H1 (cell line): Measurements from ENCODE around the gene ABLIM1. TPM values are rescaled to one million over a fixed set of nuclear protein-coding genes. Genes with fewer than 3 reads are reported as not detected.

Experiments used
- HDAC2 ChIP-seq, 2 experiments: fragments of 300-600 bp in 1 of 2; sonication (generic) in 1 of 2; IDR thresholded peaks; 2 replicates each; pipeline ENCODE4 v1.6.1; 2011 to 2012; ENCODE audit warnings: low read depth in 2 of 2, low read length in 2 of 2, mild to moderate bottlenecking in 2 of 2, moderate library complexity in 2 of 2, borderline replicate concordance in 1 of 2, inconsistent platforms in 1 of 2
- KDM1A ChIP-seq: fragments of 200-600, 300-600 bp; sonication (generic); IDR thresholded peaks from 2 replicates; pipeline ENCODE4 v1.7.1; 2016; ENCODE audit warnings: mild to moderate bottlenecking, low read length, borderline replicate concordance
- KDM4A ChIP-seq: IDR thresholded peaks from one replicate; pipeline ENCODE4 v1.7.1; 2012; ENCODE audit warnings: low read depth, mild to moderate bottlenecking, moderate library complexity, low read length, inconsistent platforms; ENCODE audit not compliant: severe bottlenecking
- RFX5 ChIP-seq: IDR thresholded peaks from 2 replicates; pipeline ENCODE4 v1.6.1; 2011; ENCODE audit warnings: low read depth, low read length, improper control_type of control experiment, borderline replicate concordance
- RNF2 ChIP-seq: fragments of 200-900, 300-1000 bp; sonication (generic); IDR thresholded peaks from 2 replicates; pipeline ENCODE4 v1.7.1; 2016; ENCODE audit warnings: borderline replicate concordance, low read depth, mild to moderate bottlenecking, antibody characterized with exemption, low read length; ENCODE audit not compliant: poor library complexity, severe bottlenecking; ENCODE audit errors: missing control alignments
- SIRT6 ChIP-seq: IDR thresholded peaks from one replicate; pipeline ENCODE4 v1.7.1; 2012; ENCODE audit warnings: low read length, inconsistent platforms
- SIX5 ChIP-seq: IDR thresholded peaks from 2 replicates; pipeline ENCODE4 v1.6.1; 2011; ENCODE audit warnings: mild to moderate bottlenecking, low read depth, low read length
- SUZ12 ChIP-seq: fragments of 200-600 bp; sonication (generic); IDR thresholded peaks from 2 replicates; pipeline ENCODE4 v1.6.1; 2012; ENCODE audit warnings: mild to moderate bottlenecking, inconsistent platforms, low read length, moderate library complexity, mixed read lengths
- polyA plus RNA-seq, 7 experiments: library from polyadenylated mRNA; depleted of rRNA in 3 of 7; stranded (reverse) in 5 of 7; unstranded in 2 of 7; fragments of >200 nt in 5 of 7; fragments of 200-250 nt in 2 of 7; gene quantifications; 1 replicate in 5 of 7; 2 replicates in 1 of 7; 4 replicates in 1 of 7; pipeline versions ENCODE4 v1.2.1 to v1.2.3, GENCODE V29; 2011 to 2013; ENCODE audit warnings: missing spikeins in 2 of 7, mixed read lengths in 2 of 7
- total RNA-seq: library from RNA; stranded (reverse); fragmentation: NEBNext Ultra II Directional; extraction: Animal tissue kit (Norgen Biotek cat#: 25700); gene quantifications from 2 replicates; pipeline ENCODE4 v1.2.1, GENCODE V29; 2021

Gene ABLIM1
- total and polyA plus RNA-seq, 2 of the 8 experiments (the other 6 are each of a cell fraction or from before 2014, with no cell fraction given): 51.2 to 51.7 TPM

GRCh38 chr10:114548662-114549061, 109.4 kb downstream of the ABLIM1 start (continued):
- TF ChIP-seq SIRT6 (no peak), SUZ12 (no peak), HDAC2 (IDR thresholded peaks at IDR 0.05; ENCODE audit: borderline replicate concordance in 1 of 2, low read depth in 2 of 2, low read length in 2 of 2) (no peak), RFX5 (no peak), KDM1A (no peak), KDM4A (no peak), SIX5 (no peak), RNF2 (no peak)
